Liver (tissue), 3 donors: Measurements from ENCODE around the gene ROMO1.
"Not testable (repeated sequence)": the region's sequence is repeated elsewhere in the genome, so short reads cannot be mapped to it uniquely, and the experiment has no call there.

Experiments used
- FOXA1 ChIP-seq: IDR thresholded peaks from 2 replicates; pipeline ENCODE4 v1.6.1; 2016; ENCODE audit warnings: antibody characterized with exemption
- RXRA ChIP-seq, 2 donors: IDR thresholded peaks; 2 replicates each; pipeline ENCODE4 v1.6.1; 2017 to 2018; ENCODE audit warnings: antibody characterized with exemption in 2 of 2, mild to moderate bottlenecking in 1 of 2
- SP1 ChIP-seq: IDR thresholded peaks from 2 replicates; pipeline ENCODE4 v1.6.1; 2018; ENCODE audit warnings: antibody characterized with exemption, mild to moderate bottlenecking
- TAF1 ChIP-seq: conservative IDR thresholded peaks from 2 replicates; pipeline ENCODE4 v1.6.1; 2016; ENCODE audit warnings: antibody characterized with exemption, mild to moderate bottlenecking
- TF ChIP-seq, protein P1 (sequence below): fragments of 150-350 bp; IDR thresholded peaks from 2 replicates; pipeline ENCODE4 v1.5.1; 2017; ENCODE audit warnings: improper control_type of control experiment, low read depth, low read length; ENCODE audit not compliant: missing input control
- donor health status: healthy.
- donor health status: healthy.

DNA sequence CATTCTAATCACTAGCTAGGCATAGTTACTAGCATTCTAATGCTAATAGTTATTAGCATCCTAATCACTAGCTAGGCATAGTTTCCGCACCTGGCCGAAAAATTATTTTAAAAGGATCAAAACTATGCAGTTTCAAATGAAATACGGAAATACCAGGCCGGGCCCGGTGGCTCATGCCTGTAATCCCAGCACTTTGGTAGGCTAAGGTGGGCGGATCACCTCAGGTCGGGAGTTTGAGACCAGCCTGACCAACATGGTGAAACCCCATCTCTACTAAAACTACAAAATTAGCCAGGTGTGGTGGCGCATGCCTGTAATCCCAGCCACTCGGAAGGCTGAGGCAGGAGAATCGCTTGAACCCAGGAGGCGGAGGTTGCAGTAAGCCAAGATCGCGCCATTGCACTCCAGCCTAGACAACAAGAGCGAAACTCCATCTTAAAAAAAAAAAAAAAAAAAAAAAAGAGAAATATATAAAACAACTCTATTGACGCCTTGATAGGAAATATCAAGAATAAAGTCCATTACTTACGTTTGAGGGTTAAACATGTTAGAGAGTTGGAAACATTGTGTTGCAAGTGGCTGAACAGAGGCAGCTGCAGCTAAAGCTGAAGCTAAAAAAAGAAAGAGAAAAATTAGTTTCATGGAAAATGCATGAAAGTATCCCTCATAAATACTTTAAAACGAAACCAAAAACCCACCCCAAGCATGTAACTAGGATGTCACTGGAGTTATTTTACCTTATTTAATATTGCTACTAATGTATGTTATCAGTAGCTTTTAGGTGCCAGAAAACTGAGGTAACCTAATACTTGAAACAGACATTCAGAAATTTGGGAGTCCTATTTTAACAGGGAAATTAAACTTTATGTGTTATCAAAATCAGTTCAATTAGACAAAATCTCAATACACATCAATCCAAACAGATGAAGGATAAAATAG lies 7.7 kb downstream of the ROMO1 start:
- not testable (repeated sequence) for TF ChIP-seq RXRA (IDR thresholded peaks at IDR 0.05); TAF1; SP1; FOXA1
- TF ChIP-seq, protein P1, sequence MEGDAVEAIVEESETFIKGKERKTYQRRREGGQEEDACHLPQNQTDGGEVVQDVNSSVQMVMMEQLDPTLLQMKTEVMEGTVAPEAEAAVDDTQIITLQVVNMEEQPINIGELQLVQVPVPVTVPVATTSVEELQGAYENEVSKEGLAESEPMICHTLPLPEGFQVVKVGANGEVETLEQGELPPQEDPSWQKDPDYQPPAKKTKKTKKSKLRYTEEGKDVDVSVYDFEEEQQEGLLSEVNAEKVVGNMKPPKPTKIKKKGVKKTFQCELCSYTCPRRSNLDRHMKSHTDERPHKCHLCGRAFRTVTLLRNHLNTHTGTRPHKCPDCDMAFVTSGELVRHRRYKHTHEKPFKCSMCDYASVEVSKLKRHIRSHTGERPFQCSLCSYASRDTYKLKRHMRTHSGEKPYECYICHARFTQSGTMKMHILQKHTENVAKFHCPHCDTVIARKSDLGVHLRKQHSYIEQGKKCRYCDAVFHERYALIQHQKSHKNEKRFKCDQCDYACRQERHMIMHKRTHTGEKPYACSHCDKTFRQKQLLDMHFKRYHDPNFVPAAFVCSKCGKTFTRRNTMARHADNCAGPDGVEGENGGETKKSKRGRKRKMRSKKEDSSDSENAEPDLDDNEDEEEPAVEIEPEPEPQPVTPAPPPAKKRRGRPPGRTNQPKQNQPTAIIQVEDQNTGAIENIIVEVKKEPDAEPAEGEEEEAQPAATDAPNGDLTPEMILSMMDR: not testable (repeated sequence)
